GM12874 (cell line): ENCODE data around the gene SH3PXD2A.

Source experiments
- TF ChIP-seq, protein P1 (sequence below): IDR thresholded peaks from 2 replicates; pipeline ENCODE4 v1.5.1; 2011; ENCODE audit warnings: low read depth, mild to moderate bottlenecking, control low read depth, low read length, moderate library complexity; ENCODE audit not compliant: insufficient read depth

Gene SH3PXD2A

GRCh38 chr10:103556383-103557007, 298.9 kb downstream of the SH3PXD2A start:
- TF ChIP-seq, protein P1, sequence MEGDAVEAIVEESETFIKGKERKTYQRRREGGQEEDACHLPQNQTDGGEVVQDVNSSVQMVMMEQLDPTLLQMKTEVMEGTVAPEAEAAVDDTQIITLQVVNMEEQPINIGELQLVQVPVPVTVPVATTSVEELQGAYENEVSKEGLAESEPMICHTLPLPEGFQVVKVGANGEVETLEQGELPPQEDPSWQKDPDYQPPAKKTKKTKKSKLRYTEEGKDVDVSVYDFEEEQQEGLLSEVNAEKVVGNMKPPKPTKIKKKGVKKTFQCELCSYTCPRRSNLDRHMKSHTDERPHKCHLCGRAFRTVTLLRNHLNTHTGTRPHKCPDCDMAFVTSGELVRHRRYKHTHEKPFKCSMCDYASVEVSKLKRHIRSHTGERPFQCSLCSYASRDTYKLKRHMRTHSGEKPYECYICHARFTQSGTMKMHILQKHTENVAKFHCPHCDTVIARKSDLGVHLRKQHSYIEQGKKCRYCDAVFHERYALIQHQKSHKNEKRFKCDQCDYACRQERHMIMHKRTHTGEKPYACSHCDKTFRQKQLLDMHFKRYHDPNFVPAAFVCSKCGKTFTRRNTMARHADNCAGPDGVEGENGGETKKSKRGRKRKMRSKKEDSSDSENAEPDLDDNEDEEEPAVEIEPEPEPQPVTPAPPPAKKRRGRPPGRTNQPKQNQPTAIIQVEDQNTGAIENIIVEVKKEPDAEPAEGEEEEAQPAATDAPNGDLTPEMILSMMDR, result no peak

DNA sequence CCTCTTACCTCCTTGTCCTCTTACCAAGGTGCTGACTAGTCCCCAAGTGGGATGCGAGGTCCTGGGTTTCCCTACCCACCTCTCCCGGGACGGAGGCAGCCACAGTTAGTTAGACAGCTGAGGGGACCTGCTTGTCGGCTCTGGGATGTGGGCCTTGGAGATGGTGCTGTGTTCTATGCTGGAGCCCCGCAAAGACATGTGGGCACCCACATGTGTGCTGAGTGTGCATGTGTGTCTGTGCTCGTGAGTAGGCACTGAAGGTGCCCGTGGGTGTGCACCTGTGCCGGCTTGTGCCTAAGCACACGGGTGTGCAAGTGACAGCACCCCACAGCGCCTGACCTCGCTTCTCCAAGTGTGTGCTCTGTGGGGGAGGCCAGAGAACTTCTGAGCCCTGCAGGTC, 299.7 kb downstream of the SH3PXD2A start:
- TF ChIP-seq, protein P1, result no peak

GRCh38 chr10:103555325-103555649, 300.1 kb downstream of the SH3PXD2A start:
- TF ChIP-seq, protein P1, result no peak

- TF ChIP-seq, protein P1, result no peak
Observed at GRCh38 chr10:103554488-103555324, 300.7 kb downstream of the SH3PXD2A start.

DNA sequence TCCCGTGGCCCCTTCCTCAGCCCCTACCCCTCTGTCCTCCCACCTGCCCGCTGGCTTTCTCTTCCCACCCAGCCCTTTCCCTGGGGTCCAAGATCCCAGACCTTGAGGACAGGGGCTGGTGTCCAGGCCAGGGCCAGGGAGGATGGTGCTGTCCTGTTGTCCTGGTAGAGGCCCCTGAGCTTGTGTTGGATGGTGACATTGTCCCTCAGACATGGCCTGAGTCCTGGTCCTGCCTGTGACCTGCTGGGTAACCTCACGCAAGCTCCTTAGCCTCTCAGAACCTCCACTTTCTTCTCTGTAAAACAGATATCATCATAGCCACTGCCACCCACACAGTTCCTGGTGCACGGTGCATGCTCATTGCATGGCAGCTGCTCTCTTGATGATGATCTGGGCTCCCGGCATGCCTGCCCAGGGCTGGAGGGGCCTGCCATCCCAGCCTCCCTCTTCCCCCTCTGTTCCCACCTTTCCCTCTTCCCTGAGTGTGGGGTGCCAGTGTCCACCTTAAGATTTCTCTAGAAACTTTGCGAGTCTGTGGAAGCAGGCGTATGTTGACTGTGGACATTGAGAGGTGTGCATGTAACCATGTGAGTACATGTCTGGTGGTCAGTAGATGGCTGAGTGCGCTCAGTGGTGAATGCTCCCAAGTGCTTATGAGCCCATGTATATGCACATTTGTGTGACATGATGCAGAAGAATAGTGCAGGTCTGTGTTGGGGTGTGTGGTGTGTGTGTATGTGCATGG, 301.5 kb downstream of the SH3PXD2A start:
- TF ChIP-seq, protein P1, result no peak

- TF ChIP-seq, protein P1, result no peak
Observed at GRCh38 chr10:103552856-103553742, 302.3 kb downstream of the SH3PXD2A start.
